HEK293 (cell line): Measurements from ENCODE around the gene NAA25.

Experiments used
- CTCF ChIA-PET: fragments of 350-600 bp; formaldehyde crosslinking; extraction: SDS; loops from one replicate; lab custom pipeline; 2021; ENCODE audit warnings: antibody characterized with exemption; lab: Yijun Ruan, JAX
- POLR2A ChIA-PET: fragments of 300-600 bp; formaldehyde crosslinking; extraction: SDS; loops from one replicate; lab custom pipeline; 2020; ENCODE audit warnings: antibody characterized with exemption, inconsistent platforms; lab: Yijun Ruan, JAX
- H3K27ac ChIP-seq: fragments of 200-500 bp; sonication (Bioruptor generic); 2 replicates; pipeline ENCODE4 v1.5.1; 2014; ENCODE audit warnings: low read depth, low read length, control low read depth, inconsistent platforms; ENCODE audit errors: extremely low read depth
- H3K36me3 ChIP-seq, 2 experiments: fragments of 200-500 bp in 1 of 2; sonication (Bioruptor generic) in 1 of 2; 1 replicate in 1 of 2; 2 replicates in 1 of 2; pipeline ENCODE4 v1.5.1; 2014 to 2017; ENCODE audit warnings: inconsistent platforms in 2 of 2, low read length in 2 of 2; ENCODE audit not compliant: control insufficient read depth in 2 of 2, insufficient read depth in 1 of 2
- H3K4me1 ChIP-seq: fragments of 200-500 bp; sonication (Bioruptor generic); 2 replicates; pipeline ENCODE4 v1.5.1; 2014; ENCODE audit warnings: mild to moderate bottlenecking, low read length, inconsistent platforms; ENCODE audit not compliant: control insufficient read depth, insufficient read depth
- H3K4me3 ChIP-seq: 2 replicates; pipeline ENCODE4 v1.5.1; 2011; ENCODE audit warnings: low read depth, mild to moderate bottlenecking, control low read depth, low read length, moderate library complexity
- H3K9me3 ChIP-seq: fragments of 200-500 bp; sonication (Bioruptor generic); 2 replicates; pipeline ENCODE4 v1.5.1; 2014; ENCODE audit warnings: low read depth, low read length, inconsistent platforms; ENCODE audit not compliant: control insufficient read depth, insufficient read depth
- INSM2 ChIP-seq: fragments of 450-650 bp; formaldehyde crosslinking; IDR thresholded peaks from 2 replicates; pipeline ENCODE4 v1.5.1; 2016; ENCODE audit warnings: missing biosample characterization, missing genetic modification characterization
- KLF7 ChIP-seq: fragments of 450-650 bp; formaldehyde crosslinking; IDR thresholded peaks from 2 replicates; pipeline ENCODE4 v1.5.1; 2016; ENCODE audit warnings: missing biosample characterization, missing genetic modification characterization, borderline replicate concordance
- PRDM4 ChIP-seq: fragments of 450-650 bp; formaldehyde crosslinking; IDR thresholded peaks from 2 replicates; pipeline ENCODE4 v1.5.1; 2017; ENCODE audit warnings: missing biosample characterization, missing genetic modification characterization
- SP2 ChIP-seq: fragments of 450-650 bp; formaldehyde crosslinking; IDR thresholded peaks from 2 replicates; pipeline ENCODE4 v1.5.1; 2016; ENCODE audit warnings: missing biosample characterization, missing genetic modification characterization
- SP3 ChIP-seq: fragments of 450-650 bp; formaldehyde crosslinking; IDR thresholded peaks from 2 replicates; pipeline ENCODE4 v1.5.1; 2016; ENCODE audit warnings: missing biosample characterization, missing genetic modification characterization
- ZBTB17 ChIP-seq: fragments of 450-650 bp; formaldehyde crosslinking; IDR thresholded peaks from 2 replicates; pipeline ENCODE4 v1.5.1; 2016; ENCODE audit warnings: missing biosample characterization, missing genetic modification characterization
- ZNF211 ChIP-seq: fragments of 450-650 bp; formaldehyde crosslinking; IDR thresholded peaks from 2 replicates; pipeline ENCODE4 v1.5.1; 2016; ENCODE audit warnings: low read depth, missing biosample characterization, missing genetic modification characterization
- ZNF248 ChIP-seq: fragments of 450-650 bp; formaldehyde crosslinking; IDR thresholded peaks from 2 replicates; pipeline ENCODE4 v1.5.1; 2017; ENCODE audit warnings: missing biosample characterization, missing genetic modification characterization
- ZNF280C ChIP-seq: fragments of 450-650 bp; formaldehyde crosslinking; IDR thresholded peaks from 2 replicates; pipeline ENCODE4 v1.5.1; 2016; ENCODE audit warnings: missing biosample characterization, missing genetic modification characterization
- ZNF292 ChIP-seq: fragments of 450-650 bp; formaldehyde crosslinking; IDR thresholded peaks from 2 replicates; pipeline ENCODE4 v1.5.1; 2016; ENCODE audit warnings: low read depth, missing biosample characterization, missing genetic modification characterization, borderline replicate concordance
- ZNF302 ChIP-seq: fragments of 450-650 bp; formaldehyde crosslinking; IDR thresholded peaks from 2 replicates; pipeline ENCODE4 v1.5.1; 2016; ENCODE audit warnings: missing biosample characterization, missing genetic modification characterization, low read depth
- ZNF514 ChIP-seq: fragments of 450-650 bp; formaldehyde crosslinking; IDR thresholded peaks from 2 replicates; pipeline ENCODE4 v1.5.1; 2016; ENCODE audit warnings: missing biosample characterization, missing genetic modification characterization
- ZNF530 ChIP-seq: fragments of 450-650 bp; formaldehyde crosslinking; IDR thresholded peaks from 2 replicates; pipeline ENCODE4 v1.5.1; 2016; ENCODE audit warnings: low read depth, missing biosample characterization, missing genetic modification characterization
- ZNF639 ChIP-seq: fragments of 450-650 bp; formaldehyde crosslinking; IDR thresholded peaks from 2 replicates; pipeline ENCODE4 v1.5.1; 2016; ENCODE audit warnings: missing biosample characterization, missing genetic modification characterization

Gene NAA25

GRCh38 chr12:112125250-112125999 is 16.8 kb upstream of the NAA25 start, which contains the start of gene TRAFD1 (continued):
- TF ChIP-seq KLF7 (tag by site-specific recombination) (no peak), PRDM4 (tag by site-specific recombination) (peak; percentile 23; the same call in 1 of the 2 replicates), ZNF280C (no peak), ZNF530 (tag by site-specific recombination) (no peak), SP2 (tag by site-specific recombination) (peak; percentile 99), ZBTB17 (tag by site-specific recombination) (peak; percentile 86), ZNF292 (tag by site-specific recombination) (no peak)

- peaks cover 18% of the 10 kb centered on the region for H3K4me1 ChIP-seq
- ChIA-PET CTCF (interaction anchor here (0.6 to 0.7 kb wide), 2 partner anchors 371 to 418 kb away, joined by 3 to 4 read pairs; no protein-coding TSS in a partner anchor), POLR2A (interaction anchor here (0.6 to 3.1 kb wide), 14 partner anchors 9 to 331 kb away, joined by 3 to 66 read pairs (median 5); partner anchors contain the start of genes ERP29, NAA25 and TMEM116)
- no peak overlapping the region for H3K27ac ChIP-seq
- H3K4me3 ChIP-seq, result no peak overlapping the region
- H3K9me3 ChIP-seq, result no peaks in the 10 kb centered on the region
- H3K36me3 ChIP-seq, result peaks cover 0 to 5% of the 10 kb centered on the region in 2 experiments; a peak in 1 of 3 replicates
- no peak for TF ChIP-seq ZNF302 (tag by site-specific recombination)
- no peak for TF ChIP-seq INSM2 (tag by site-specific recombination)
- TF ChIP-seq ZNF514 (tag by site-specific recombination), result no peak
- TF ChIP-seq ZNF211 (tag by site-specific recombination), result no peak
- peak; percentile 32; the same call in 1 of the 2 replicates for TF ChIP-seq ZNF639
- TF ChIP-seq SP3 (tag by site-specific recombination), result no peak
- no peak for TF ChIP-seq ZNF248 (tag by site-specific recombination)
- TF ChIP-seq, all 188 proteins: peak for 1
Measured at GRCh38 chr12:112124918-112125249, 16.3 kb upstream of the NAA25 start.
